Smooth muscle cell (in vitro differentiated cells): ENCODE measurements around the gene KCNAB2. TPM values are rescaled to one million over a fixed set of nuclear protein-coding genes. Genes with fewer than 3 reads are reported as not detected.

Experiments used
- DNase-seq: peaks from one replicate; lab custom pipeline; 2025; ENCODE audit not compliant: unreplicated experiment; lab: John Stamatoyannopoulos, UW
- H2AFZ ChIP-seq: fragments of 200-600 bp; sonication (generic); 2 replicates; pipeline ENCODE4 v1.6.0; 2016; ENCODE audit warnings: antibody characterized with exemption, low read depth, mild to moderate bottlenecking
- H3F3A ChIP-seq: fragments of 200-600 bp; sonication (generic); 2 replicates; pipeline ENCODE4 v1.6.0; 2017; ENCODE audit warnings: antibody characterized with exemption, low read depth
- H3K27ac ChIP-seq: fragments of 200-600 bp; sonication (generic); 2 replicates; pipeline ENCODE4 v1.5.1; 2016; ENCODE audit warnings: low read depth, mild to moderate bottlenecking
- H3K27me3 ChIP-seq: fragments of 200-600 bp; sonication (generic); 2 replicates; pipeline ENCODE4 v1.6.1; 2016; ENCODE audit warnings: low read depth, mild to moderate bottlenecking
- H3K36me3 ChIP-seq: fragments of 200-600 bp; sonication (generic); 2 replicates; pipeline ENCODE4 v1.5.1; 2016; ENCODE audit warnings: low read depth
- H3K4me1 ChIP-seq: fragments of 200-600 bp; sonication (generic); 2 replicates; pipeline ENCODE4 v1.5.1; 2016; ENCODE audit warnings: low read depth
- H3K4me2 ChIP-seq: fragments of 200-600 bp; sonication (generic); 2 replicates; pipeline ENCODE4 v1.6.0; 2016; ENCODE audit warnings: mild to moderate bottlenecking
- H3K4me3 ChIP-seq: fragments of 200-600 bp; sonication (generic); 2 replicates; pipeline ENCODE4 v1.5.1; 2016; ENCODE audit warnings: mild to moderate bottlenecking
- H3K79me2 ChIP-seq: fragments of 200-600 bp; sonication (generic); 2 replicates; pipeline ENCODE4 v1.6.0; 2016; ENCODE audit warnings: low read depth, mild to moderate bottlenecking
- H3K9ac ChIP-seq: fragments of 200-600 bp; sonication (generic); 2 replicates; pipeline ENCODE4 v1.6.0; 2016; ENCODE audit warnings: low read depth
- H3K9me3 ChIP-seq: fragments of 200-600 bp; sonication (generic); replicated peaks from 2 replicates; pipeline ENCODE4 v1.5.1; 2016; ENCODE audit warnings: low read depth
- H4K20me1 ChIP-seq: fragments of 200-600 bp; sonication (generic); 2 replicates; pipeline ENCODE4 v1.6.0; 2016; ENCODE audit warnings: low read depth
- CTCF ChIP-seq: fragments of 200-600 bp; sonication (generic); IDR thresholded peaks from 2 replicates; pipeline ENCODE4 v1.5.1; 2017; ENCODE audit warnings: borderline replicate concordance, mild to moderate bottlenecking, antibody characterized with exemption; ENCODE audit not compliant: insufficient read depth, poor library complexity, severe bottlenecking
- WGBS: methylation state at CpG from one replicate; pipeline ENCODE4 v1.1.7; 2016; ENCODE audit warnings: low lambda C conversion rate; 5-methylcytosine and 5-hydroxymethylcytosine counted together
- polyA plus RNA-seq: library from polyadenylated mRNA; unstranded; fragments of >200 nt; fragmentation: Nextera tagmentation; extraction: Ambion mirVana; gene quantifications from 2 replicates; pipeline ENCODE4 v1.2.1, GENCODE V29; 2016
- total RNA-seq: library from RNA; depleted of rRNA; stranded (reverse); fragments of >200 nt; gene quantifications from 2 replicates; pipeline ENCODE4 v1.2.3, GENCODE V29; 2014

KCNAB2 gene
- total and polyA plus RNA-seq, 2 experiments from 2014 or later = 3.6 to 3.9 TPM

GRCh38 chr1:6084781-6085495 is 39.2 kb downstream of the KCNAB2 start:
- Histone ChIP-seq H3F3A (no peaks in the 10 kb centered on the region), H3K27me3 (no peaks in the 10 kb centered on the region), H3K9me3 (no peaks in the 10 kb centered on the region)

GRCh38 chr1:6085666-6086065 is 40.0 kb downstream of the KCNAB2 start:
- H3K4me2 ChIP-seq = no peak overlapping the region
- H3K27me3 ChIP-seq = no peaks in the 10 kb centered on the region
- H3K9ac ChIP-seq = no peak overlapping the region
- H3K79me2 ChIP-seq = no peaks in the 10 kb centered on the region
- H4K20me1 ChIP-seq = no peaks in the 10 kb centered on the region
- H3F3A ChIP-seq = no peaks in the 10 kb centered on the region
- H3K4me3 ChIP-seq = no peak overlapping the region
- H3K27ac ChIP-seq = no peak overlapping the region
- no peak for DNase-seq
- no peak overlapping the region for H2AFZ ChIP-seq
- no peaks in the 10 kb centered on the region for H3K36me3 ChIP-seq
- TF ChIP-seq CTCF = no peak
- H3K9me3 ChIP-seq = no peaks in the 10 kb centered on the region
- no peaks in the 10 kb centered on the region for H3K4me1 ChIP-seq
- WGBS = 96% methylated on average over 13 of the region's 13 CpGs

More at GRCh38 chr1:6084781-6085495, 39.2 kb downstream of the KCNAB2 start:
- DNase-seq = no peak
- Histone ChIP-seq H3K4me1 (no peaks in the 10 kb centered on the region), H3K4me3 (no peak overlapping the region), H3K4me2 (no peak overlapping the region), H4K20me1 (no peaks in the 10 kb centered on the region), H3K36me3 (no peaks in the 10 kb centered on the region), H3K79me2 (no peaks in the 10 kb centered on the region), H3K9ac (no peak overlapping the region), H3K27ac (no peak overlapping the region), H2AFZ (no peak overlapping the region)
- 88% methylated on average over 18 of the region's 18 CpGs for WGBS
- TF ChIP-seq CTCF = no peak

GRCh38 chr1:6086358-6086757 is 40.7 kb downstream of the KCNAB2 start:
- Histone ChIP-seq H3K4me3 (no peak overlapping the region), H3K9ac (no peak overlapping the region), H3K9me3 (no peaks in the 10 kb centered on the region), H3K36me3 (no peaks in the 10 kb centered on the region), H3K27me3 (no peaks in the 10 kb centered on the region), H3K27ac (no peak overlapping the region), H3F3A (no peaks in the 10 kb centered on the region), H3K79me2 (no peaks in the 10 kb centered on the region), H3K4me1 (no peaks in the 10 kb centered on the region), H3K4me2 (no peak overlapping the region), H2AFZ (no peak overlapping the region), H4K20me1 (no peaks in the 10 kb centered on the region)
- 82% methylated on average over 13 of the region's 13 CpGs for WGBS
- DNase-seq = no peak
- TF ChIP-seq CTCF = no peak
